Keratinocyte (primary cell): ENCODE results near the gene MTMR4. TPM values are rescaled to one million over a fixed set of nuclear protein-coding genes. Genes with fewer than 3 reads are reported as not detected.

Source experiments
- DNase-seq: peaks from one replicate; pipeline ENCODE4 v3.0.0-alpha.2; 2011; ENCODE audit warnings: low read depth, missing footprints, low spot score
- FAIRE-seq: peaks from 2 replicates; lab custom pipeline; 2011; peaks lifted over from hg19 to GRCh38; lab: Jason Lieb, UNC
- H2AFZ ChIP-seq: 2 replicates; pipeline ENCODE4 v1.6.0; 2012; ENCODE audit warnings: low read length, control low read depth, inconsistent platforms; ENCODE audit not compliant: control insufficient read depth
- H3K27ac ChIP-seq: 2 replicates; pipeline ENCODE4 v1.5.1; 2011; ENCODE audit warnings: low read length; ENCODE audit not compliant: control insufficient read depth, insufficient read depth
- H3K27me3 ChIP-seq: 3 replicates; pipeline ENCODE4 v1.6.0; 2011; ENCODE audit warnings: low read length; ENCODE audit not compliant: control insufficient read depth, insufficient read depth; ENCODE audit errors: extremely low read depth
- H3K36me3 ChIP-seq, 2 experiments: 2 replicates in 1 of 2; 3 replicates in 1 of 2; pipeline ENCODE4 v1.5.1; 2011; ENCODE audit warnings: low read length in 2 of 2, mild to moderate bottlenecking in 1 of 2; ENCODE audit not compliant: control insufficient read depth in 2 of 2, insufficient read depth in 2 of 2; ENCODE audit errors: extremely low read depth in 1 of 2
- H3K4me1 ChIP-seq: 3 replicates; pipeline ENCODE4 v1.5.1; 2011; ENCODE audit warnings: low read length; ENCODE audit not compliant: control insufficient read depth, insufficient read depth; ENCODE audit errors: extremely low read depth
- H3K4me2 ChIP-seq: 3 replicates; pipeline ENCODE4 v1.6.0; 2011; ENCODE audit warnings: low read depth, low read length; ENCODE audit not compliant: control insufficient read depth, insufficient read depth; ENCODE audit errors: extremely low read depth
- H3K4me3 ChIP-seq, 3 experiments: fragments of 200-600 bp in 1 of 3; sonication (generic) in 1 of 3; 2 replicates in 2 of 3; 3 replicates in 1 of 3; pipeline ENCODE4 v1.5.1; 2011 to 2016; ENCODE audit warnings: low read length in 3 of 3, mild to moderate bottlenecking in 3 of 3, control low read depth in 2 of 3, inconsistent platforms in 1 of 3, low read depth in 1 of 3, mixed read lengths in 1 of 3, mixed run types in 1 of 3, moderate library complexity in 1 of 3; ENCODE audit not compliant: control insufficient read depth in 2 of 3, insufficient read depth in 2 of 3; ENCODE audit errors: extremely low read depth in 1 of 3
- H3K79me2 ChIP-seq: 2 replicates; pipeline ENCODE4 v1.6.0; 2012; ENCODE audit warnings: low read length; ENCODE audit not compliant: control insufficient read depth, insufficient read depth
- H3K9ac ChIP-seq: 3 replicates; pipeline ENCODE4 v1.6.0; 2011; ENCODE audit warnings: low read length; ENCODE audit not compliant: control insufficient read depth, insufficient read depth; ENCODE audit errors: extremely low read depth
- H3K9me1 ChIP-seq: 3 replicates; pipeline ENCODE4 v1.6.0; 2011; ENCODE audit warnings: low read length; ENCODE audit not compliant: control insufficient read depth, insufficient read depth; ENCODE audit errors: extremely low read depth
- H3K9me3 ChIP-seq: 2 replicates; pipeline ENCODE4 v1.5.1; 2012; ENCODE audit warnings: low read depth, low read length; ENCODE audit not compliant: control insufficient read depth
- H4K20me1 ChIP-seq: 3 replicates; pipeline ENCODE4 v1.6.0; 2011; ENCODE audit warnings: low read length; ENCODE audit not compliant: control insufficient read depth, insufficient read depth; ENCODE audit errors: extremely low read depth
- CTCF ChIP-seq, 3 experiments: IDR thresholded peaks in 1 of 3; conservative IDR thresholded peaks in 1 of 3; optimal IDR thresholded peaks in 1 of 3; 2 replicates in 2 of 3; 3 replicates in 1 of 3; pipeline versions ENCODE3 to v1.5.1; 2011; ENCODE audit warnings: low read length in 3 of 3, mild to moderate bottlenecking in 3 of 3, moderate library complexity in 2 of 3, control low read depth in 1 of 3, inconsistent platforms in 1 of 3; ENCODE audit not compliant: insufficient read depth in 2 of 3; ENCODE audit errors: extremely low read depth in 1 of 3
- EZH2 ChIP-seq: IDR thresholded peaks from one replicate; pipeline ENCODE4 v1.6.1; 2012; ENCODE audit warnings: inconsistent platforms, mild to moderate bottlenecking, low read length, moderate library complexity
- dilution Hi-C: fragments of 300-500 bp; cut with MboI; formaldehyde crosslinking; loops from one replicate; pipeline ENCODE4 v1.7.0; 2020; ENCODE audit warnings: low sequenced_read_pairs; ENCODE audit not compliant: extremely low pct_ligation_motif_present
- polyA plus RNA-seq, 5 experiments: library from polyadenylated mRNA; depleted of rRNA in 3 of 5; stranded (reverse) in 3 of 5; stranded (forward) in 1 of 5; unstranded in 1 of 5; fragments of >200 nt; gene quantifications; 1 replicate in 1 of 5; 2 replicates in 3 of 5; 3 replicates in 1 of 5; pipeline versions ENCODE4 v1.2.1 to v1.2.3, GENCODE V29; 2011 to 2012; ENCODE audit warnings: missing spikeins in 2 of 5, low read depth in 1 of 5, low replicate concordance in 1 of 5

The MTMR4 gene
- polyA plus RNA-seq, 1 donor (not counting 4 experiments of a cell fraction or from before 2014, with no cell fraction given) = 18.9 TPM

GRCh38 chr17:58501451-58501850 lies 13.0 kb downstream of the MTMR4 start:
- H3K4me2 ChIP-seq = no peak overlapping the region
- no peaks in the 10 kb centered on the region for H3K79me2 ChIP-seq
- H3K27me3 ChIP-seq = no peaks in the 10 kb centered on the region
- no peak for FAIRE-seq
- H3K27ac ChIP-seq = no peak overlapping the region
- dilution Hi-C loops = no loop called here
- H3K9ac ChIP-seq = no peak overlapping the region
- no peaks in the 10 kb centered on the region for H3K9me3 ChIP-seq
- DNase-seq = no peak
- no peak overlapping the region for H3K4me3 ChIP-seq
- H3K36me3 ChIP-seq = peaks cover 12 to 13% of the 10 kb centered on the region in 2 experiments
- TF ChIP-seq CTCF (optimal IDR thresholded peaks at IDR 0.05 in 1 of 3, IDR thresholded peaks at IDR 0.05 in 1 of 3, conservative IDR thresholded peaks at IDR 0.05 in 1 of 3; ENCODE audit: extremely low read depth in 1 of 3, insufficient read depth in 2 of 3, low read length in 3 of 3) = no peak
- TF ChIP-seq EZH2 = no peak
- no peaks in the 10 kb centered on the region for H3K9me1 ChIP-seq
- no peaks in the 10 kb centered on the region for H4K20me1 ChIP-seq
- no peak overlapping the region for H2AFZ ChIP-seq
- no peaks in the 10 kb centered on the region for H3K4me1 ChIP-seq

GRCh38 chr17:58498177-58498828 lies 16.1 kb downstream of the MTMR4 start:
- H3K9me1 ChIP-seq = no peaks in the 10 kb centered on the region
- H3K36me3 ChIP-seq = peaks cover 21 to 23% of the 10 kb centered on the region in 2 experiments
- DNase-seq (no peak), FAIRE-seq (no peak)
- dilution Hi-C loops = no loop called here
- H3K4me2 ChIP-seq = no peak overlapping the region
- H3K4me3 ChIP-seq = no peak overlapping the region
- H3K79me2 ChIP-seq = no peaks in the 10 kb centered on the region
- no peak overlapping the region for H2AFZ ChIP-seq
- H3K4me1 ChIP-seq = no peaks in the 10 kb centered on the region
- H3K9ac ChIP-seq = no peak overlapping the region
- H3K27ac ChIP-seq = no peak overlapping the region
- TF ChIP-seq EZH2 = no peak
- no peak for TF ChIP-seq CTCF (optimal IDR thresholded peaks at IDR 0.05 in 1 of 3, IDR thresholded peaks at IDR 0.05 in 1 of 3, conservative IDR thresholded peaks at IDR 0.05 in 1 of 3; ENCODE audit: extremely low read depth in 1 of 3, insufficient read depth in 2 of 3, low read length in 3 of 3)
- H4K20me1 ChIP-seq = no peaks in the 10 kb centered on the region
- no peaks in the 10 kb centered on the region for H3K9me3 ChIP-seq
- H3K27me3 ChIP-seq = no peaks in the 10 kb centered on the region
